HG03378 (cell line): Measurements from ENCODE around the gene STK32B.

ENCODE experiments used
- ATAC-seq: cut with Tn5 transposase; IDR thresholded peaks from one replicate; pipeline ENCODE4 v1.9.1; 2021; ENCODE audit warnings: mild to moderate bottlenecking, moderate library complexity; ENCODE audit not compliant: unreplicated experiment

The STK32B gene

GRCh38 chr4:5029447-5029846 lies 21.8 kb upstream of the STK32B start:
- ATAC-seq: no peak

DNA sequence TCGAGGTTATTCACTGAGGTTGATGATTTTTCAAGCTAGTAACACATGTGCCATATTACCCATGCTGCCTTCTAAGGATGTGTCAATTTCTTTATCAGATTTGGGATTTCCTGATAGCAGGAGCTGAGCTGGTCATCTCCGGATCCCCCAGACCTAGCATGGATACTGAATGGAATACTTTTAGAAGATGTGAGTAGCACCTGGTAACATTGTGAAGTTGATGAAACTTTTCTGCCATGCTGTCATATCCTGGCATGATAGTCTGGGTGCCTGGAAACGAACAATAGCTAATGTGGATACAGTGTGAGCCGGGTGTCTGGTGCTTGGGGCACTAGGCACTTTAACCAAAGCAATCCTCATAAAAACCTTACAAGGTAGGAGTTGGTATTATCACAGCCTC lies 21.1 kb upstream of the STK32B start:
- no peak for ATAC-seq

GRCh38 chr4:5030927-5031326 lies 20.4 kb upstream of the STK32B start:
- no peak for ATAC-seq

DNA sequence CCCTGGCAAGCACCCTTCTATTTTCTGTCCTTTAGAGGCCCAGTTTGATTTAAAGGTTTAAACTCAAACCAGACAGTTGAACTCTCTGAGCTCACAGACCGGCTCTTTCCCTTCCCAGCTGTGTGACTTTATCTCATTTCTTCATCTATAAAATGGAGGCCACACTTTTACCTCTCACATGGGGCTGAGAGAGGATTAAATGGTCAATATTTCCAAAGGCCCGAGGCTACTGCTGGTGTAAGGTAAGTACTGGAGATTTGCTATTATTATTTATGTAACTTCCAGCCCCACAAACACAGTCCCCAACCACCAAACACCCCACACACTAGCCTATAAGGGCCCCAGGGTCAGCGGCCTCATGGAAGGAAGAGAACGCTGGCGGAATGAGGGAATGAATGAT lies 18.5 kb upstream of the STK32B start:
- no peak for ATAC-seq

DNA sequence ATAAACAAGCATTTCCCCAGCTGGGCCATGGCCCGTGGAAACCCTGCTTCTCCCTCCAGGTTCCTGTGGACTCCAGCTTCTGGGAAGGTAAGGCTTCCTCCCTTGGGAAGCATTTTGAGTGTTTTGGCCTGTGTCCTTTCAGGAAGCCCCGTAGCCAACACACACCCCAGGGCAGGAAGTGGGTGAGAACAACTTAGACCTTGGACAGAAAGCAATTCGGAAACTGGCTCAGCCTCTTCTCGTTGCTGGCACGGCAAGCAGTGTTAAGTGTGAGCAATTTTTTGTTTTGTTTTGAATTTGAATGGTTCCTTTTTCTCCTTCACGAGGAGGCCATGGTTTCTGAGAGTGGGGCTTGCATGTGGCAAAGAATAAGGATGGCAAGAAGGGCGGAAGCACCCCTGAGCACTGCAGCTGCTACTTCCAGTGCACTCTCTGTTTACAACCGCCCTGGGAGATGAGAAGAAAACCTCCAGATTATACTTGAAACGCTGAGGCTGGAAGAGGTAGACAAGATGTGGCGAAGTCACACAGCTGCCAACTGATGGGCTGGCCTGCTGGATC lies 17.9 kb upstream of the STK32B start:
- ATAC-seq: no peak

DNA sequence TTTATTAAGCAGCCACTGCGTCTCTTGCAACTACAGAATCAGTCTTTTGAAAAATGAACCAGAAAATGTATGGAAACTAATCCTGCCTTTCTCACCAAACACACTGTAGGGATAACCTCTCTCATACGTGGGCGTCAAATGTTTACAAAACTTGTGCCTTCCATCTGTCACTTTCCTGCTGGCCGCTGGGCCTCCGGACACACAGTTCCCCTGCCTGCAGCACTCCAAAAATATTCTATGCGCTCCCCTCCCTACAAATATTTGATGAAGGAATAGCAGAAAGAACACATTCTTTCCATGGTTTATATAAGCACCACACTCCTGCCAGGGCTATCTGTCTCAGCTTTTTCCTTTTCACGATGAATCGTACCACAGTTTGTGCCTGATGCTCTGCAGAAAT lies 17.1 kb upstream of the STK32B start:
- no peak for ATAC-seq

GRCh38 chr4:5036239-5036638 lies 15.0 kb upstream of the STK32B start:
- no peak for ATAC-seq

GRCh38 chr4:5037553-5038551 lies 13.4 kb upstream of the STK32B start:
- ATAC-seq: no peak

GRCh38 chr4:5039800-5040199 lies 11.5 kb upstream of the STK32B start:
- no peak for ATAC-seq

DNA sequence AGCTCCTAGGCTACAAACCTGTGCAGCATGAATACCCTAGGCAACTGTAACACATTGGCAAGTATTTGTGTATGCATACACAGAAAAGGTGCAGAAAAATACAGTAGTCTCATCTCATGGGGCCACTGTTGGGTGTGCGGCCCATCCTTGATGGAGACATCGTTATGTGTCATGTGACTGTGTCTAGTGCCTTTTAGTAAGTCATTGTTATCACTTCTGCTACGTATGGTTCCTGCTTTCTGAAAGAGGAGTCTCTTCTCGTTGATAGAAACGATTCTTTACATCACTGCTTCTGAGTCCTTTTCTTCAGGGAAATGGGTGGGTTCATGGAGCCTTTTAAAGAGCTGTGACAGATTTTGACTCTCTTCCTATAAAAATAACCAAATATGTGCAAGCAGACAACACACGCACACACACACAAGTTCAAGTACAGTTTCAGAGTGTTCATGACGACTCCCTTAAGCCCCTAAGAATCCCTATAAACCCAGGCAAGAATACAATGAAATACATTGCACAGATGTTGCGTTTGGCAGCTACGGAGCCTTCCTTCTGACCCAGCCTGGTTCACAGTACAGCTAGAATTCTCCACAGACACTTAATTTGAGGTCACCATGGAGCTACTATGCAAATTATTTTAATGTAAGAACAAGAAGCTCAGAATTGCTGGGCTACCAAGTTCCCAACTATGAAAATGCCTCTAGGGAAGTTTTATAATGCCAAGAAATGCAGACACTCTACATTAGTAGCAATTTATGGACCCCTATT lies 10.2 kb upstream of the STK32B start:
- no peak for ATAC-seq

- ATAC-seq: no peak
These were observed 9.6 kb upstream of the STK32B start for GRCh38 chr4:5041699-5042098.

GRCh38 chr4:5043579-5043978 lies 7.7 kb upstream of the STK32B start:
- no peak for ATAC-seq

DNA sequence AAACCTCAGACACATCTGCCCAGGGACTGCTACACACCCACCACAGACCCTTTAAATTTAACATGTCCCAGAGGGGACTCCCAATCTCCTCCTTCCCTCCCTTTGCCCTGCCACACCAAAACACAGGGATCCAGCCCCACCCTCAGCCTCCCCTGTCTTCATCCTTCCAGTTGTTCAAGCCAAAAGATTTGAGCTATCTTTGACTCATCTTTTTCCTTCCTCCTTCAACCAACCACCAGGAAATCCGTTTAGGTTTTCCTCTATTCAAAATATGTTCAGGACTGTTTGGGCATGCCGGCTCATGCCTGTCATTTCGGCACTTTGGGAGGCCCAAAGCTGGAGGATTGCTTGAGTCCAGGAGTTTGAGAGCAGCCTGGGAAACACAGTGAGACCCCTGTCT lies 6.9 kb upstream of the STK32B start:
- ATAC-seq: no peak

- ATAC-seq: no peak
These were observed 6.2 kb upstream of the STK32B start for GRCh38 chr4:5045097-5045496.

DNA sequence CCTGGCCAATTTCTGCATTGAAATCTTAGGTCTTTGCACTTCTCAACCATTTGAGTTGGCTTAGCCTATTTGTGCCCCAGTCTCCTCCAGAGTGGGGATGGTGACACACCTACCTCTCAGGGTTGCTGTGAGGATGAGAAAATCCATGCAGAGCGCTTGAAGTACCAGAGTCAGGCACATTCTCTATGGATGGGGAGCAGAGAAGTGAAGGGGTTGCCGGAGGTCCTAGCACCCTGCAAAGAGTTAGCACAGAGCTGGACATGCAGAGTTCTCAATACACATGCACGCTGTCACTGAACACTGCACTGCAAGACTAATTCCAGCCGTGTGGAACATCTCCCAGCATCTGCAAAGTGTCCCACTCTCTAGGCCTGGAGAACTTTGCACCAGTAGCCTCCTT lies 2.6 kb upstream of the STK32B start:
- no peak for ATAC-seq

GRCh38 chr4:5050520-5051277 lies 581 bp upstream of the STK32B start:
- no peak for ATAC-seq

GRCh38 chr4:5052204-5052702 lies 973 bp downstream of the STK32B start:
- no peak for ATAC-seq

DNA sequence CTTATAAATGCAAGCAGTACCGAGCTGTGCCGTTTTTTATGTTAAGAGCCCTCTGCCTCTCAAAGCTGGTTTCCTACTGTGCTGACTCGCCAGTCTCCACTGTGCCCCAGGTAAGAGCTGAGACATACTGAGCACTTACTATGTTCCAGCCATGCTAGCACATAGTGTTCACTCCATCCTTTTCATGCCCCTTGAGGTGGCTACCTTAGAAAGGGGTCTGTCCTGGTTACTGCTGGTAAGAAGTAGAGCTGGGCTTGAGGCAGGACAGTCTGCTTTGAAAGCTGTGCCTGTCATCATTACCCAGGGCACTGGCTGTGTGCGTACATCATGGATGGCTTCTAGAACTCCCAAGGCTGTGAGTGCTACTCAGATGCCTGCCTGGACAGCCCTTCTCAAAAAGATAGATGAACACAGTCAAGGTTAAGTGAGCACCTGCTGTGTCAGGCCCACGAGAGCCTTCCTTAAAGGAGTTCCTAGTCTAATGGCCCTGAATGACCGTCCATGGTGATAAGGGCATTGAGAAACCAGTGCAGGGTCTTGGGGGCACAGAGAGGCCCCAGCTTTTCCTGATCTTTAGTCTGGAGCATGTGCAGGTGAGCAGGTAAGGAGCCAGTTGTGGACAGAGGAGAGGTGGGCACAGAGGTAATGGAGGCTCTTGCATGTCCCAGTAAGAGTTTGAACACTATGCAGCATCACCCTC lies 1.6 kb downstream of the STK32B start:
- no peak for ATAC-seq

GRCh38 chr4:5054532-5054931 lies 3.3 kb downstream of the STK32B start:
- no peak for ATAC-seq

DNA sequence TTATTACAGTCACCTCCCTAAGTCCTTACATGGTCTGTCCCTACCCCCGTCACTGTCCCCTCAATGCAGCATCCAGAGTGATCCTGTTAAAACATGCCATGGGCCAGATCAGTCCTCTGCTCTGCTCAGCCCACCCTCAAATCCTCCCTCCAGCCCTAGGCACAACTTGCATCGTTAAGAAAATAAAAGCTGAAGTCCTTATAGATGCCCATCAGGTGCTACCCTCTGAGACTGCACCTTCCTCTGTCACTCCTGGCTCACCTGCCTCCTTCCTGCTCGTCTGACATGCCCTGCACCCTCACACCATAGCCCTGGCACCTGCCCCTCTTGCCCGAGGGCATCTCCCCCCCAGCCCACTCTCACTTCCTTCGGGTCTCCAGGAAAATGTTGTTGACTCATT lies 4.1 kb downstream of the STK32B start:
- no peak for ATAC-seq
